T-helper 1 cell treated with Interleukin-12 subunit alpha and Interleukin-12 subunit beta and Interleukin-4 antibody, amounts not matched to agents 30 ng/mL and 1 ng/mL, for 36 hours (primary cell): ENCODE measurements around the gene MED13. TPM values are rescaled to one million over a fixed set of nuclear protein-coding genes. Genes with fewer than 3 reads are reported as not detected.

Experiments used
- intact Hi-C: fragments of 100-400 bp; cut with micrococcal nuclease; formaldehyde crosslinking; loops from one replicate; pipeline ENCODE4 v1.15.1; 2024
- total RNA-seq: library from RNA; stranded (reverse); gene quantifications from 2 replicates; pipeline ENCODE4 v1.2.3, GENCODE V29; 2022

MED13 gene, protein sequence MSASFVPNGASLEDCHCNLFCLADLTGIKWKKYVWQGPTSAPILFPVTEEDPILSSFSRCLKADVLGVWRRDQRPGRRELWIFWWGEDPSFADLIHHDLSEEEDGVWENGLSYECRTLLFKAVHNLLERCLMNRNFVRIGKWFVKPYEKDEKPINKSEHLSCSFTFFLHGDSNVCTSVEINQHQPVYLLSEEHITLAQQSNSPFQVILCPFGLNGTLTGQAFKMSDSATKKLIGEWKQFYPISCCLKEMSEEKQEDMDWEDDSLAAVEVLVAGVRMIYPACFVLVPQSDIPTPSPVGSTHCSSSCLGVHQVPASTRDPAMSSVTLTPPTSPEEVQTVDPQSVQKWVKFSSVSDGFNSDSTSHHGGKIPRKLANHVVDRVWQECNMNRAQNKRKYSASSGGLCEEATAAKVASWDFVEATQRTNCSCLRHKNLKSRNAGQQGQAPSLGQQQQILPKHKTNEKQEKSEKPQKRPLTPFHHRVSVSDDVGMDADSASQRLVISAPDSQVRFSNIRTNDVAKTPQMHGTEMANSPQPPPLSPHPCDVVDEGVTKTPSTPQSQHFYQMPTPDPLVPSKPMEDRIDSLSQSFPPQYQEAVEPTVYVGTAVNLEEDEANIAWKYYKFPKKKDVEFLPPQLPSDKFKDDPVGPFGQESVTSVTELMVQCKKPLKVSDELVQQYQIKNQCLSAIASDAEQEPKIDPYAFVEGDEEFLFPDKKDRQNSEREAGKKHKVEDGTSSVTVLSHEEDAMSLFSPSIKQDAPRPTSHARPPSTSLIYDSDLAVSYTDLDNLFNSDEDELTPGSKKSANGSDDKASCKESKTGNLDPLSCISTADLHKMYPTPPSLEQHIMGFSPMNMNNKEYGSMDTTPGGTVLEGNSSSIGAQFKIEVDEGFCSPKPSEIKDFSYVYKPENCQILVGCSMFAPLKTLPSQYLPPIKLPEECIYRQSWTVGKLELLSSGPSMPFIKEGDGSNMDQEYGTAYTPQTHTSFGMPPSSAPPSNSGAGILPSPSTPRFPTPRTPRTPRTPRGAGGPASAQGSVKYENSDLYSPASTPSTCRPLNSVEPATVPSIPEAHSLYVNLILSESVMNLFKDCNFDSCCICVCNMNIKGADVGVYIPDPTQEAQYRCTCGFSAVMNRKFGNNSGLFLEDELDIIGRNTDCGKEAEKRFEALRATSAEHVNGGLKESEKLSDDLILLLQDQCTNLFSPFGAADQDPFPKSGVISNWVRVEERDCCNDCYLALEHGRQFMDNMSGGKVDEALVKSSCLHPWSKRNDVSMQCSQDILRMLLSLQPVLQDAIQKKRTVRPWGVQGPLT (N-terminal part only)
- 70.7 and 77.9 TPM in 2 replicates for total RNA-seq

DNA sequence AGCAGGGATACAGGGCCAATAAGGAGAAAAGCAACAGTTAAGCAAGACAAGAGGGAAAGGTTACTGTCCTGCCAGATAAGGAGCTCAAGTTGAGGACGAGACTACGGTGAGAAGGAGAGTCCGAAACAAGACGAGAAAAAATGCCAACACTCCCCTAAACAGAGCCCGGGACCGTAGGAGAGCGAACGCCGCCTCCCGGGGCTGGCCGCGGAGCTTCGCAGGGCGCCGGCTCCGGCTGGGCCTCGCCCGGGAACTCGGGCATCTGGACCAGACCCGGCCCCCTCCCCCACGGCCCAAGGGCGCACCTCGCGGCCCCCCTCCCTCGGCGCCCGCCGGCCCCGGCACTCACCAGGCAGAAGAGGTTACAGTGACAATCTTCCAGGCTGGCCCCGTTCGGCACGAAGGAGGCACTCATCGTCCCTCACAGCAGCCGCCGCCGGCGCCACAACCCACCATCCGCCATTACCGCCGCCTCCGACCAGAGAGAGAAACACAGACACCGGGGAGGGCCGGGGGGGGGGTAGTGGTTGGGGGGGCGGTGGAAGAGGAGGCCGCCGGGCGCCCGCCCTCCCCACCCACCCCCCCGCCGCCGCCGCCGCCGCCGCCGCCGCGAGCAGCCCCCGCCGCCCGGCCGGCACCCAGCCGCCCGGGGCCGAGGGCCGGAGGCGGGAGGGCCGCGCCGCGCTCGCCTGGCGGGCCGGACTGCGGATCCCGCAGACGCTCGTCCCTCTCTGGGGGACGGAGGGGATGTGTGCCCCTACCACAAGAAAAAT, at the start of gene MED13:
Gene MED13, minus strand, starts transcription at position 488 of the 773 bp plus-strand sequence. Its CDS starts 73 bp downstream, at position 415.
- intact Hi-C loops, result loop anchor here (1.0 to 10.0 kb wide), 4 partner anchors 202 to 1388 kb away; partner anchors contain the start of genes BCAS3, BRIP1, METTL2A and TLK2

DNA sequence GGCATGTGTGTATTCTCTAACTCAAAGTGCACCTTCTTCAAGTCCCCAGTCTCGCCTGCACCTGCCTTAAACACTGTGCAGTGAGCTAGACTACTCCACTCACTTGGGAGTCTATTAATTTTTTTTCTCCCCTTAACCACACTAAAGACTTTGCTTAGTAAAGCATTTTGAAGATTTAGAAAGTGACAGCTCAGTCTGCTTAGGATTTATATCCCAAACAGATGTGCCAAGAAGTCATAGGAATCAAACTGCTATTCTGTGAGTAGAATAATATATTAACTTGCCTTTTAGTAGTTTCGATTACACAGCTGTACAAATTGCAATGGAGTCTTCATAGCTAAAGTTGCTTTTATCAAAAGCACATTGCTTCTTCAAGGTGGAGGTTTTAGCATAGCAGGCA, 47.2 kb upstream of the MED13 start:
- intact Hi-C loops, result no loop called here

DNA sequence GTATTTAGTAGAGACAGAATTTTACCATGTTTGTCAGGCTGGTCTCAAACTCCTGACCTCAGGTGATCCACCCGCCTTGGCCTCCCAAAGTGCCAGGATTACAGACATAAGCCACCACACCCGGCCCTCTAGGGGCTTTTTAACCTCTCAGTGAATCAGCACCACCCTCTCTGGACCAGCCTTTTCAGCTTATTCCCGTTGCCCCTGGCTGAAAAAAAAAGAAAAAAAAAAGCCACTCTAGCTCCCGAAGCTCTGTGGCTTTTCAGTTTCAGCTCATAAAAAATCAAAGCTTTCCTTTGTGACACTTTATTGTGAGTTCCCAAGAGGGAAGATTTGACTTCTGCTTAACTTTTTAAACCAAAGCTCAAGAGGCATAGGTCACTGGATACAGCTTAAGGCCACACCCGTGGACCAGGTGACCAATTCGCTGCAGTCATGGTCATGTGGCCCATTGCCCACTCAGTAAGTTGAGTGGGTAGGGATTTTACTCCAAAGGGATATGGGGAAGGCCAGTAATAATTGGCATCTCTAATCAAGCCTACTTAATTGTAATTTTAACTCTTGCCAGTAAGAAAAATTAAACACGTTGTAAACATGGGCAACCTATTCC, 46.6 kb upstream of the MED13 start:
- intact Hi-C loops, result no loop called here

DNA sequence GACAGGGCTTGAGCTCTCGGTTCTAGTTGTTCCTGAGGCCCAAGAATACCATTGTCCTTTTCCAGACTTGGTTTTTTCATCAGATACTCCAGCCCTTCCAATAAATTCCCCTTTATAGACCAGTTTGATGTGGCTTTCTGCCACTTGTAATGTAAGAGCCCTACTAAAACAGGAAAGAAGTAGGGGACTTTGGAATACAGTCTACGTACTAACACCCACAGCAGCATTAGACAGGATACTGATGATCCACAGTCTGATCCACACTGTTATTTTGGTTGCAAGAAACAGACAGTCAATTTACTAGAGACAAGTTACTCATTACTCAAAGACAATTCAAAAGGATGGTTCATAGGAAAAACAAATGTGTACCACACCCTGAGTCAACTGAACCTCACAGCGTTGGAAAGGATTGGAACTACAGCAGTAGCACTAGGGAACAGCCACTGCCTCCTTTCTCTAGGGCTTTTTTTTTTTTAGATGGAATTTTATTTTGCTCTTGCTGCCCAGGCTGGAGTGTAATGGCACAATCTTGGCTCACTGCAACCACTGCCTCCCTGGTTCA, 45.9 kb upstream of the MED13 start:
- intact Hi-C loops, result no loop called here

DNA sequence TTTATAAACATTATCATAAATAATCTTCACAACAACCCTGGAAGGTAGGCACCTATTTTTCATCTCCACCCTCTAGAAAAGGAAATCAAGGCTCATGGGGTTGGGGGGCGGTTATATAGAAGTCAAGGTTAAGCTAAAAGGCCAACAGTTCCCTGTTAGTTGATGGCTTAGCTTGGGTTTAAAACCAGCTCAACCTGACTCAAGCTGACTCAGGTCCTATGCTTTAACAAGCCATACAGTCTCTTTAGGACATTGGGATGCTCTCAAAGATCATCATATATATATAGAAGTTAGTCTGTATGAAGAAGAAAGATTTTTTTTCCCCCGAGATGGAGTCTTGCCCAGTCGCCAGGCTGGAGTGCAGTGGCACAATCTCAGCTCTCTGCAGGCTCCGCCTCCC, 44.8 kb upstream of the MED13 start:
- intact Hi-C loops, result loop anchor here (1.0 to 5.0 kb wide), 4 partner anchors 44 to 474 kb away; partner anchors contain the start of gene BRIP1

DNA sequence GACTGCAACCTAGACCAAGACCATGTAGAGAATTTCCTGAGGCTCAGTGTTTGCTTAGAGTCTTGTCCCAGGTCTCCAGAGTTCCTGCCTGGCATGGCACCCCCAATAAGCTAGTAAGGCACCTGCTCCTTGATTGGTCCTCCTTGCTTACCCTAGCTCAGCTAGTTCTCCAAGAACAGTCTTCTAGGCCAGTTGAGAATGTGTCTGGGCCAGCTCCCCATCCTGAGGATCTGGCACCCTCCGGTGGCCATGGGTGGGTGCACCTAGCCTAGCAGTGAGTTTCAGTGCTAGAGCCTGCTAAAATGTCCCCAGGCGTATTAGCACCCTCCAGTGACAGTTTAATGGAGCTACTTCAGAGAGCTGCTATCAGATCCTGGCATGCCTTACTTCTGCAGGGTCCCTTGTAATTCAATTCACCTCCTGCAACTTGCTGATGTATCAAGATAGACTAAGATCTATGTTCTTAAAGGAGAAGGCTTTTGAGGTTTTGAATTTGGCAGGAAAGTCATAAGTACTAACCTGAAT, 44.4 kb upstream of the MED13 start:
- intact Hi-C loops, result loop anchor here (1.0 to 5.0 kb wide), 4 partner anchors 43 to 473 kb away; partner anchors contain the start of gene BRIP1

DNA sequence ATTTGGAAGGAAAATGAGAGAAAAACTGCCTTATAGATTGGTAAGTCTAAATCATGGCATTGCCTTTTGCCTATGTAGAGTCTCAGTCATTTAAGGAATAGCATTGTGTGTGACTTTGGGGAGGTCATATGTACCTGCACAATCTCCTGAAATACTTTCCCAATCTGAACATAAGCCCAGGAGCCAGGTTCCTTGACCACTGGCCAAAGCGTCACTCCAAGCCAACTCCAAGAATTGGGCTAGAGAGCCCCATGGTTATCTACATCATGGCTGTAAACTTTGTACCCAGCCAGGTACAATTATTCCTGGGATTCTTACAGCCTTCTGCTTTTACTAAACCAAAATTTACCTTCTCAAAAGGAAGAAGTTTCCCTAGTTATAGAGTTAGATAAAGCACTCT, 40.8 kb upstream of the MED13 start:
- intact Hi-C loops, result loop anchor here (5.0 kb wide), 1 partner anchor 109 kb away; no protein-coding TSS in a partner anchor

DNA sequence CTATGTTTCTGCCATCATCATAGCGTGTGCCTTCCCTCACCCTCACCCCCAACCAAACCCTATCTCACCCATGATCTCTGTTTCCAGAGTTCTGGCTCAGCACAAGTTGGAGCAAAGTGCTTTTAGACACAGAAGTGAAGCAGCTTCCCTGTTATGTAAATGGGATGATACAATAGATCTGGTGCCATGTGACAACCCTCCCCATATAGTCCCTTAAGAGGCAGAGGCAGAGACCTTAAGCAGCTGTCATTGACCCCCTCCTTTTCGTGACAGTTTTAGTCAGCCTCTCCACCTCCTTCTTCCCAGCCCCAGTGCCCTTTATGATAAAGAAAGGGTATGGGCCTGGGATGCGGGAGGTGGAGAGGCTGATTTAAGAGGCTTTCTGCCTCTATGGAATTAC, 40.3 kb upstream of the MED13 start:
- intact Hi-C loops, result loop anchor here (5.0 kb wide), 1 partner anchor 108 kb away; no protein-coding TSS in a partner anchor

DNA sequence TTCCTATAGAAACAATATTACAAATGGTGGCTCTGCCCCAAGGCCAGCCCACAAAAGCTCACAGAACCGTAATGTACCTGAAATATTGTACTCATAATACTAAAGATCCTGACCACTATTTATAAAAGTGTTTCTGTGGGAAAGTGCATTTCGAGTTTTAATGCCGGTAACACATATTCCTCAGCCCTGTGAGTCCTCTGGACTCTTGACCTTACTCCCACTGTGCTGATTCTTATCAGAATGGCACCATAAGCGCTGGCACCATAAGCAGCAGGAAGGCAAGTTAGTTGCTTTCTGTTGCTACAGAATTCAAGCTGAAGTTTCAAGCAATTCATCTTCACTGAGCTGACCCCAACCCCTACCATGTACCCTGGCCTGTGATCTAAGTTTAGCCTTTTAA, 36.4 kb upstream of the MED13 start:
- intact Hi-C loops, result no loop called here

DNA sequence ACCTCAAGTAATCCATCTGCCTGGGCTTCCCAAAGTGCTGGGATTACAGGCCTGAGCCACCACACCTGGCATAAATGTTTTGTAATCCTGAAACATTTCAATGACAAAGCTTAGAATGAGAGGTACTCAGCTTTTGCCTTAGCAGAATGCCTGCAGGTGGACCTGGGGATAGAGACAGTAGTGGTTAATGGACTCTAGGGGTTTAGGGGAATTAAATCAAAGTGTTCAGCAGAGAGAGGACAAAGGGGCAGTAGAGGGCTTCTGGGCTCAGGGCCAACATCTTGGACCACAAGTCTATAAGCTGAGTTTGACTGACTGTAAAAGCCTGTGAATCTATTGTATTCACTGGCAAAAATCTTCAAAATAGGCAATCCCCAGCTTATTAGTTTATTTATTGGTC, 36.0 kb upstream of the MED13 start:
- intact Hi-C loops, result no loop called here

DNA sequence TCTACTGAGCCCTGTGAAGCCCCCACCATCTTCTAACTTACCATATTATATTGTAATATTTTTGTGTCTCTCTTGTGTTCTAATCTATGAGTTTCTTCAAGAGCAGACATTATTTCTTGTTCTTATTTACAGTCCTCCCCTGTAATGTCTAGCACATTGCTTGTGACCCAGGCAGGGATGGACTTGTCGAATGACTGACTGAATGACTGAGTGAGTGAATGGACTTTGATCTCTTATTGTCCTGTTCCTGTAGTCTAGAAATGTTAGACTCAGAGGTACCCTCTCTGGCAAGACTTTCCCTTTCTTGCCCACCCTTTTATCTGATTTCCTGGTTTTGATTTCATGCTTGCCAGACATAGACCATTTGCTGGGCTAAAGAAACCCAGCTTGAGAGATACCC, 35.0 kb upstream of the MED13 start:
- intact Hi-C loops, result no loop called here

DNA sequence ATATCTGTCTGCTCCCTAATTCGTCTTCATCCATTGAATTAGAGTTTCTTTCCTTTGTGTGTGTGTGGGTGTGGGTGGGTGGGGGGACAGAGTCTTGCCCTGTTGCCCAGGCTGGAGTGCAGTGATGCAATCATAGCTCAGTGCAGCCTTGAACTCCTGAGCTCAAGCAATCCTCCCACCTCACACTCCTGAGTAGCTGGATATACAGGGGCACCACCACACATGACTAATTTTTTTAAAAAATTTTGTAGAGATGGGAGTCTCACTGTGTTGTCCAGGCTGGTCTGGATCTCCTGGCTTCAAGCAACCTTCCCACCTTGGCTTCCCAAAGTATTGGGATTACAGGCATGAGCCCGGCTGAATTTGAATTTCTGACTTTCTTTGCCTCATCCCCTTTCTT, 34.5 kb upstream of the MED13 start:
- intact Hi-C loops, result no loop called here

DNA sequence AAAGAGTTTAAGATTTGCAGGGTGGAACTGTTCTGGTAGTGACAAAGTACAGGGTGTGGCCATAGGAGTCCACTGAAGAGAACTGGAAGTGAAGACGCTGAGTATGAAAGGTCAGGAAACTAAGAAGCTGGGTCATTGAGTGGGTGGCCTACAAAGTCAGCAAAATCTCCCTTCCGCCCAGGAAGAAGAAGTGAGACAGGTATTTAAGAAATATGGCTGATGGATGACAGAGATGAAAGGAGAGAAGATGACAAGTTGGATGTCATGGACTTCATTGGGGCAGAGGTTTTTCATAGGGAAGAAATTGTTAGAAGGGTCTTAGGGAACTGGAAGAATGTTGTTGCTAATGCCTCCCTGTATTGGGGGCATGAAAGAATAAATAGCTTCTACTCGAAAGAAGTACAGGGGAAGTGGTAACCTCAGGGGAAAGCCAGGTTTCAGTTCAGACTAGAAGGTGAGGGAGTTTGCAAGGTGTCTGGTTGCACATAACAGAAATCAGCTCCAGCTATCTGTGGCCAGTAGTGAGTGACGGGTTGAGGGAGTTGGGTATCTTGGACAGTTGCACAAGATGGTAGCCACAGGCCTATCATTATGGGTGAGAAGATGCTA, 33.6 kb upstream of the MED13 start:
- intact Hi-C loops, result no loop called here

DNA sequence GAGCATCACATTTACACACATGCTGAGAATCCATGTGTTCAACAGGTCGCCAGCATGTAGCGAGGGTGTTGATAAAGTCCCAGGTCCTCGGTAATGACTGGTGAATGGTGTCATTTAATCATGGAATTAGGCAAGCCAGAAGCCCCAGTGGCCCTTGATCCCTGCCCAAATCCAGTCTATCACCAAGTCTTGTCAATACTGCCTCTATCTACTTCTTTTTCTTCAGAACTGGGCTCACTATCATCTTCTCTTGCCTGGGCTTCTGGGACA, 31.3 kb upstream of the MED13 start:
- intact Hi-C loops, result no loop called here

DNA sequence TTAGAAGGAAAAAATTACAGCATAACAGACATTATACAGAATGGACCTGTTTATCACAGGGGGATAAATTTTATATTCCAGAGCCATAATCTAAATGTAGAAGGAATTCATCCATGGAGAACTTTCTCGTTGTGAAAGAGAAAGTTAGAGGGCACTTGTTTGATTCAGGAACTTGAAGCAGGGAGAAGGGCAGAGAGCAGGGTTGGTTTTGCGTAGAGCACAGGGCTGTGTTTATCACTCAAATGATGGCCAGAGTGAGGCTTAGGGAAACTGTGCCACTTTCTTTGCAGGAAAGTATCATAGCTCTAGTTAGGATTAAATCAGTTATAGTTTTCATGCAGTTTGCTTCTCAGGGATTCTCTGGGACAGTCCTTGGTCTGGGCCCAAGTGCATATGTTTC, 29.1 kb upstream of the MED13 start:
- intact Hi-C loops, result no loop called here

DNA sequence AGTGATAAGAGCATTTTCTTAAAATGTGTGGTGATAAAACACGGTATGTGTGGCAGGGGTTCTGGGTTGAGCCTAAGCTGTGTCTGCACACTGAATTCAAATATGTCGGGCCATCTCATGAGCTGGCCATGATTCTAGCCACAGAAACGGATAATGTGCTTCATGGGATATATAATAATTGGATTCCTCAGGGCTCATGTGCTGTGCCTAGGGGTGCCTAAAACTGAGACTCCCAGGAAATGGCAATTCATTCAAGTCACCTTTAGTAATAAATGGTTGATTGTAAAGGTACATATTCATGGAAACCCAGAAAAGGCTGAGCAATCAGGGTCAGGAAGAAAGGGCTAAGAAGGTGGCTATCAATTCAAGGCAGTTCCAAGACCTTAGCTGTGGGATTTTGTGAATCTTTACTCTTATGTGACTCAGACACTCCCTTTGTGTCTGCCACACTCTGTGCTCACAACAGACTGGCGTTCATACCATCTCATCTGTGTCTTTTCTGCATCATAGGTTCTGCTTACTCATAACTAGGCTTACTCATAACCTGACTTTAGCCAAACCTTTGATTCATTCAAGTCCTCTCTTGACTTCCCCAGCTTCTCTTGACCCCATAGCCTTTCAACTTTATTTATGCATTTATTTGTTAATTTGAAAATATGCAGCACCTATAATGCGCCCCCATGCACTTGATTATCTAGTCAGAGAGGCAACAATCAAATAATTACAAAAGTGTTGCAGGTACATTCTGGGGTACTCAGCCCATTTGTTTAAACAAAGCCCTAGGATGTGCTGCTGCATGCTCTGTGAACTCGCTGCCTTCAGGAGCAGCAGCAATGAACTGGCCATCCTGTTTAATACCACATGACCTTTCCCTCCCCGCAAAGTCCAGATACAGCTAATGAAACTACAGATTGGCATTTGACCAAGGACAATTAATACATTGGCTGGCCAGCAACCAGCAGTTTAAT, 28.4 kb upstream of the MED13 start:
- intact Hi-C loops, result no loop called here

DNA sequence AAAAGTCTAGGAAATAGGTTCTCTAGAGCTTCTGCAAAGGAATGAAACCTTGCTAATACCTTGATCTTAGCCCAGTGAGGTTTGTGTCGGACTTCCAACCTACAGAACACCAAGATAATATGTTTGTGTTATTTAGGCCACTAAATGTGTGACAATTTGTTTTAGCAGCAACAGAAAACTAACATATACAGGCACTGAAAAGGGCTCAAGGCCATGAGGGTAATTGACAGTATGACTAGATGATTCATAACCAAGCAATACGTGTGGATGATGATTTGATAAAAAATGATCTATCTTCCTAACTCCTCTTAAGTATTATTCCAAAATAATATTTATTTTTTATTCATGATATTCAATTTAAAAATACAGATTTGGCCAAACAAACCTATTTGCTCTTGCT, 27.7 kb upstream of the MED13 start:
- intact Hi-C loops, result no loop called here

DNA sequence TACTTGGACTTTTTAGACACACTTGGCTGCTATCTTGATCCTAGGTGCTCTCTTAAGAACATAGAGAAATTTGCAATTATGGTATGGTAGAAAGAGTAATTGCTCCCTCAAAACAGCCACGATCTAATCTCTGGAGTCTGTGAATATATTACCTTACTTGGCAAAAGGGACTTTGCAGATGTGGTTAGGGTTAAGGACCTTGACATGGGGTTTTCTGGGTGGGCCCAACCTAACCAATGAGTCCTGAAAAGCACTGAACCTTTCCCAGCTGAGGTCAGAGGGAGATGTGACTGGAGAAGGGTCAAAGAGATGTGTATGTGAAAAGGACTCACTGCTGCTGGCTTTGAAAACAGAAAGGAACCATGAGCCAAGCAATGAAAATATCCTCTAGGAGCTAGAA, 26.7 kb upstream of the MED13 start:
- intact Hi-C loops, result no loop called here
